Measurements from ENCODE around the gene BIRC6.
"Not testable (repeated sequence)": the region's sequence is repeated elsewhere in the genome, so short reads cannot be mapped to it uniquely, and the experiment has no call there.

The BIRC6 gene

GRCh38 chr2:32514946-32515345 lies 158.1 kb downstream of the BIRC6 start:
- no peak for DNase-seq

GRCh38 chr2:32516567-32516966 lies 159.7 kb downstream of the BIRC6 start:
- DNase-seq: no peak

- no peak for DNase-seq
These were observed 165.9 kb downstream of the BIRC6 start for GRCh38 chr2:32522770-32523169.

GRCh38 chr2:32523686-32524085 lies 166.9 kb downstream of the BIRC6 start:
- DNase-seq: no peak

GRCh38 chr2:32532341-32532740 lies 175.5 kb downstream of the BIRC6 start:
- no peak for DNase-seq

GRCh38 chr2:32532961-32533360 lies 176.1 kb downstream of the BIRC6 start:
- no peak for DNase-seq

- no peak for DNase-seq
These were observed 178.0 kb downstream of the BIRC6 start for GRCh38 chr2:32534831-32535230.

GRCh38 chr2:32538735-32539134 lies 181.9 kb downstream of the BIRC6 start:
- no peak for DNase-seq

- DNase-seq: not testable (repeated sequence)
These were observed 195.7 kb downstream of the BIRC6 start for GRCh38 chr2:32552483-32552882.

GRCh38 chr2:32553829-32554432 lies 197.1 kb downstream of the BIRC6 start:
- DNase-seq: no peak

GRCh38 chr2:32558492-32558891 lies 201.7 kb downstream of the BIRC6 start:
- no peak for DNase-seq

- DNase-seq: no peak
These were observed 202.3 kb downstream of the BIRC6 start for GRCh38 chr2:32559136-32559535.

- no peak for DNase-seq
These were observed 206.1 kb downstream of the BIRC6 start for GRCh38 chr2:32562906-32563305.

GRCh38 chr2:32564417-32565035 lies 207.7 kb downstream of the BIRC6 start:
- no peak for DNase-seq

GRCh38 chr2:32565902-32566301 lies 209.1 kb downstream of the BIRC6 start:
- no peak for DNase-seq

GRCh38 chr2:32572030-32572429 lies 215.2 kb downstream of the BIRC6 start:
- no peak for DNase-seq

- no peak for DNase-seq
These were observed 215.9 kb downstream of the BIRC6 start for GRCh38 chr2:32572737-32573136.

GRCh38 chr2:32591669-32592463 lies 235.0 kb downstream of the BIRC6 start:
- no peak for DNase-seq

GRCh38 chr2:32594573-32594972 lies 237.8 kb downstream of the BIRC6 start:
- no peak for DNase-seq

- DNase-seq: no peak
These were observed 254.5 kb downstream of the BIRC6 start for GRCh38 chr2:32611366-32611765.

GRCh38 chr2:32611771-32612170 lies 254.9 kb downstream of the BIRC6 start:
- no peak for DNase-seq

GRCh38 chr2:32614084-32614483 lies 257.3 kb downstream of the BIRC6 start:
- DNase-seq: no peak

GRCh38 chr2:32617599-32618189 lies 260.9 kb downstream of the BIRC6 start:
- no peak for DNase-seq
